H9 (cell line): ENCODE data around the gene FAM53B. TPM values are rescaled to one million over a fixed set of nuclear protein-coding genes. Genes with fewer than 3 reads are reported as not detected.

ENCODE experiments used
- DNase-seq: peaks from one replicate; pipeline ENCODE4 v3.0.0-alpha.2; 2017
- H2AFZ ChIP-seq: one replicate; pipeline ENCODE4 v1.6.1; 2013; ENCODE audit warnings: mild to moderate bottlenecking, low read length, control low read depth, moderate library complexity
- H2AK5ac ChIP-seq: 2 replicates; pipeline ENCODE4 v1.6.1; 2013; ENCODE audit warnings: low read length, control low read depth, mixed read lengths; ENCODE audit not compliant: insufficient read length
- H2BK120ac ChIP-seq: one replicate; pipeline ENCODE4 v1.6.1; 2013; ENCODE audit warnings: low read depth, mild to moderate bottlenecking, low read length, control low read depth, inconsistent platforms; ENCODE audit not compliant: poor library complexity, severe bottlenecking
- H2BK12ac ChIP-seq: 2 replicates; pipeline ENCODE4 v1.6.1; 2013; ENCODE audit warnings: low read length, control low read depth, mixed read lengths, low read depth; ENCODE audit not compliant: insufficient read length
- H2BK15ac ChIP-seq: 2 replicates; pipeline ENCODE4 v1.6.1; 2013; ENCODE audit warnings: low read depth, low read length, control low read depth
- H2BK20ac ChIP-seq: one replicate; pipeline ENCODE4 v1.6.1; 2013; ENCODE audit warnings: low read depth, mild to moderate bottlenecking, low read length, control low read depth, inconsistent platforms; ENCODE audit not compliant: poor library complexity, severe bottlenecking
- H2BK5ac ChIP-seq: 2 replicates; pipeline ENCODE4 v1.6.1; 2013; ENCODE audit warnings: low read length, control low read depth, mixed read lengths; ENCODE audit not compliant: insufficient read length
- H3K14ac ChIP-seq: 2 replicates; pipeline ENCODE4 v1.6.1; 2013; ENCODE audit warnings: low read length, control low read depth; ENCODE audit not compliant: insufficient read depth
- H3K18ac ChIP-seq: 2 replicates; pipeline ENCODE4 v1.6.1; 2013; ENCODE audit warnings: low read depth, mild to moderate bottlenecking, mixed read lengths, low read length, control low read depth; ENCODE audit not compliant: insufficient read length
- H3K23ac ChIP-seq: 2 replicates; pipeline ENCODE4 v1.6.1; 2013; ENCODE audit warnings: low read length, control low read depth, mixed read lengths, low read depth; ENCODE audit not compliant: insufficient read length
- H3K23me2 ChIP-seq: 2 replicates; pipeline ENCODE4 v1.6.1; 2013; ENCODE audit warnings: low read depth, mild to moderate bottlenecking, mixed read lengths, low read length, control low read depth; ENCODE audit not compliant: insufficient read length, poor library complexity, severe bottlenecking
- H3K27ac ChIP-seq: 2 replicates; pipeline ENCODE4 v1.5.1; 2013; ENCODE audit warnings: low read length, control low read depth, mixed read lengths, low read depth; ENCODE audit not compliant: insufficient read length
- H3K27me3 ChIP-seq: 2 replicates; pipeline ENCODE4 v1.6.1; 2013; ENCODE audit warnings: low read length, control low read depth, inconsistent platforms; ENCODE audit not compliant: insufficient read depth
- H3K4ac ChIP-seq: 2 replicates; pipeline ENCODE4 v1.6.1; 2013; ENCODE audit warnings: low read depth, mild to moderate bottlenecking, control low read depth, inconsistent platforms, low read length, moderate library complexity
- H3K4me1 ChIP-seq: 2 replicates; pipeline ENCODE4 v1.6.1; 2013; ENCODE audit warnings: low read length, control low read depth, inconsistent platforms; ENCODE audit not compliant: insufficient read depth
- H3K4me2 ChIP-seq: 2 replicates; pipeline ENCODE4 v1.6.1; 2013; ENCODE audit warnings: low read length, control low read depth, mixed read lengths; ENCODE audit not compliant: insufficient read length, insufficient read depth
- H3K56ac ChIP-seq: 2 replicates; pipeline ENCODE4 v1.6.1; 2013; ENCODE audit warnings: low read depth, mild to moderate bottlenecking, mixed read lengths, low read length, control low read depth; ENCODE audit not compliant: insufficient read length
- H3K79me1 ChIP-seq: 2 replicates; pipeline ENCODE4 v1.6.1; 2013; ENCODE audit warnings: low read depth, mild to moderate bottlenecking, moderate library complexity, low read length, control low read depth, inconsistent platforms; ENCODE audit not compliant: insufficient read depth, poor library complexity, severe bottlenecking
- H3K79me2 ChIP-seq: 2 replicates; pipeline ENCODE4 v1.6.1; 2013; ENCODE audit warnings: low read length, control low read depth, inconsistent platforms; ENCODE audit not compliant: insufficient read depth
- H3K9ac ChIP-seq: 2 replicates; pipeline ENCODE4 v1.6.1; 2013; ENCODE audit warnings: low read length, control low read depth, mixed read lengths; ENCODE audit not compliant: insufficient read length; ENCODE audit errors: extremely low read depth
- H3K9me3 ChIP-seq: one replicate; pipeline ENCODE4 v1.6.1; 2013; ENCODE audit warnings: low read depth, low read length, inconsistent platforms; ENCODE audit not compliant: control insufficient read depth
- H3T11ph ChIP-seq: one replicate; pipeline ENCODE4 v1.6.1; 2013; ENCODE audit warnings: mild to moderate bottlenecking, low read length, control low read depth, inconsistent platforms
- H4K20me1 ChIP-seq: one replicate; pipeline ENCODE4 v1.6.1; 2013; ENCODE audit not compliant: control insufficient read depth, insufficient read length, insufficient read depth
- H4K5ac ChIP-seq: 2 replicates; pipeline ENCODE4 v1.6.1; 2013; ENCODE audit warnings: low read depth, mild to moderate bottlenecking, mixed read lengths, low read length, control low read depth; ENCODE audit not compliant: insufficient read length
- H4K8ac ChIP-seq: replicated peaks from 2 replicates; pipeline ENCODE4 v1.6.1; 2013; ENCODE audit warnings: low read length, control low read depth, mixed read lengths, low read depth; ENCODE audit not compliant: insufficient read length
- H4K91ac ChIP-seq: 2 replicates; pipeline ENCODE4 v1.6.1; 2013; ENCODE audit warnings: low read depth, mild to moderate bottlenecking, moderate library complexity, mixed read lengths, low read length, control low read depth; ENCODE audit not compliant: insufficient read length
- H3K27ac Mint-ChIP-seq, 3 experiments: 2 replicates in 2 of 3; 3 replicates in 1 of 3; pipeline ENCODE4 v1.8.0; 2020 to 2021; ENCODE audit warnings: mixed read lengths in 3 of 3, mild to moderate bottlenecking in 1 of 3, moderate library complexity in 1 of 3
- H3K27me3 Mint-ChIP-seq: 2 replicates; pipeline ENCODE4 v1.8.0; 2021; ENCODE audit warnings: low read depth, mild to moderate bottlenecking, moderate library complexity, mixed read lengths
- H3K36me3 Mint-ChIP-seq, 3 experiments: 2 replicates in 2 of 3; 3 replicates in 1 of 3; pipeline ENCODE4 v1.8.0; 2020 to 2021; ENCODE audit warnings: low read depth in 3 of 3, mixed read lengths in 3 of 3; ENCODE audit not compliant: insufficient read depth in 1 of 3
- H3K4me1 Mint-ChIP-seq, 2 experiments: 2 replicates each; pipeline ENCODE4 v1.8.0; 2020; ENCODE audit warnings: mixed read lengths in 2 of 2
- H3K4me3 Mint-ChIP-seq, 2 experiments: 2 replicates in 1 of 2; 3 replicates in 1 of 2; pipeline ENCODE4 v1.8.0; 2020 to 2021; ENCODE audit warnings: mild to moderate bottlenecking in 2 of 2, mixed read lengths in 2 of 2, moderate library complexity in 1 of 2
- H3K9me3 Mint-ChIP-seq, 2 experiments: 2 replicates in 1 of 2; 3 replicates in 1 of 2; pipeline ENCODE4 v1.8.0; 2020; ENCODE audit warnings: mild to moderate bottlenecking in 2 of 2, mixed read lengths in 2 of 2, moderate library complexity in 1 of 2
- WGBS: extraction: QIAGEN DNeasy Blood & Tissue Kit; methylation state at CpG from one replicate; pipeline ENCODE4 v1.1.7; 2013; ENCODE audit warnings: missing lambda C conversion rate, low lambda C conversion rate, mixed read lengths; ENCODE audit not compliant: insufficient read length; ENCODE audit errors: extremely low coverage; 5-methylcytosine and 5-hydroxymethylcytosine counted together
- total RNA-seq: library from RNA; stranded (reverse); gene quantifications from 2 replicates; pipeline ENCODE4 v1.2.1, GENCODE V29; 2021
- TF ChIP-seq, protein P1 (sequence below): fragments of 200-600 bp; sonication (generic); conservative IDR thresholded peaks from 3 replicates; pipeline ENCODE4 v1.8.0; 2021; ENCODE audit warnings: antibody characterized with exemption, mild to moderate bottlenecking

FAM53B gene
- total RNA-seq, 1 experiment from 2014 or later, result 11.5 TPM

- H2AFZ ChIP-seq, result no peak overlapping the region
- no peak overlapping the region for H2BK20ac ChIP-seq
- no peaks in the 10 kb centered on the region for H3K9me3 ChIP-seq
- no peak overlapping the region for H3K18ac ChIP-seq
- Mint-ChIP-seq H3K9me3 (no peaks in the 10 kb centered on the region), H3K27ac (peak overlapping the region in 2 of 3 experiments; percentile 66 to 85; a peak in 2 of 7 replicates), H3K4me3 (no peak overlapping the region), H3K27me3 (no peaks in the 10 kb centered on the region), H3K36me3 (no peaks in the 10 kb centered on the region; a peak in 1 of 7 replicates), H3K4me1 (peaks cover 21 to 28% of the 10 kb centered on the region in 2 experiments)
- no peak overlapping the region for H3K23ac ChIP-seq
- H4K91ac ChIP-seq, result no peak overlapping the region
- H3K79me1 ChIP-seq, result no peaks in the 10 kb centered on the region
- H3K79me2 ChIP-seq, result no peaks in the 10 kb centered on the region
- TF ChIP-seq, protein P1, sequence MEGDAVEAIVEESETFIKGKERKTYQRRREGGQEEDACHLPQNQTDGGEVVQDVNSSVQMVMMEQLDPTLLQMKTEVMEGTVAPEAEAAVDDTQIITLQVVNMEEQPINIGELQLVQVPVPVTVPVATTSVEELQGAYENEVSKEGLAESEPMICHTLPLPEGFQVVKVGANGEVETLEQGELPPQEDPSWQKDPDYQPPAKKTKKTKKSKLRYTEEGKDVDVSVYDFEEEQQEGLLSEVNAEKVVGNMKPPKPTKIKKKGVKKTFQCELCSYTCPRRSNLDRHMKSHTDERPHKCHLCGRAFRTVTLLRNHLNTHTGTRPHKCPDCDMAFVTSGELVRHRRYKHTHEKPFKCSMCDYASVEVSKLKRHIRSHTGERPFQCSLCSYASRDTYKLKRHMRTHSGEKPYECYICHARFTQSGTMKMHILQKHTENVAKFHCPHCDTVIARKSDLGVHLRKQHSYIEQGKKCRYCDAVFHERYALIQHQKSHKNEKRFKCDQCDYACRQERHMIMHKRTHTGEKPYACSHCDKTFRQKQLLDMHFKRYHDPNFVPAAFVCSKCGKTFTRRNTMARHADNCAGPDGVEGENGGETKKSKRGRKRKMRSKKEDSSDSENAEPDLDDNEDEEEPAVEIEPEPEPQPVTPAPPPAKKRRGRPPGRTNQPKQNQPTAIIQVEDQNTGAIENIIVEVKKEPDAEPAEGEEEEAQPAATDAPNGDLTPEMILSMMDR, result no peak
- no peak overlapping the region for H2BK5ac ChIP-seq
- no peak overlapping the region for H2BK12ac ChIP-seq
- DNase-seq, result no peak
- H3T11ph ChIP-seq, result no peak overlapping the region
- no peak overlapping the region for H2BK120ac ChIP-seq
- no peak overlapping the region for H3K9ac ChIP-seq
- no peaks in the 10 kb centered on the region for H3K27me3 ChIP-seq
- no peak overlapping the region for H4K5ac ChIP-seq
- H3K4ac ChIP-seq, result no peak overlapping the region
- H2BK15ac ChIP-seq, result no peak overlapping the region
- no peak overlapping the region for H2AK5ac ChIP-seq
- WGBS, result no CpG with 5 or more reads among the region's 13 CpGs
- no peak overlapping the region for H3K14ac ChIP-seq
- peaks cover 3% of the 10 kb centered on the region; the same call in 1 of the 2 replicates for H3K4me1 ChIP-seq
- H3K56ac ChIP-seq, result no peak overlapping the region
- no peak overlapping the region for H4K8ac ChIP-seq
- no peaks in the 10 kb centered on the region for H3K23me2 ChIP-seq
- no peak overlapping the region for H3K27ac ChIP-seq
- no peak overlapping the region for H3K4me2 ChIP-seq
- no peaks in the 10 kb centered on the region for H4K20me1 ChIP-seq
These were observed 120.2 kb downstream of the FAM53B start for GRCh38 chr10:124624006-124624405.
